HepG2 (cell line): ENCODE data around the gene SRSF6. TPM values are rescaled to one million over a fixed set of nuclear protein-coding genes. Genes with fewer than 3 reads are reported as not detected.

Experiments used
- CC2D1A ChIP-seq: sonication (generic); formaldehyde crosslinking; IDR thresholded peaks from 2 replicates; pipeline ENCODE4 v1.8.1; 2023; ENCODE audit warnings: mild to moderate bottlenecking, missing genetic modification reagents
- CHD4 ChIP-seq: fragments of 200-600 bp; sonication (generic); IDR thresholded peaks from 2 replicates; pipeline ENCODE4 v1.7.0; 2017; ENCODE audit warnings: mild to moderate bottlenecking, low read length, borderline replicate concordance
- ELF1 ChIP-seq: sonication (generic); formaldehyde crosslinking; IDR thresholded peaks from 2 replicates; pipeline ENCODE4 v1.4.0; 2020; ENCODE audit warnings: missing genetic modification reagents
- KLF9 ChIP-seq: IDR thresholded peaks from 2 replicates; pipeline ENCODE4 v1.6.1; 2016; ENCODE audit warnings: low read depth
- NFIB ChIP-seq: sonication (generic); formaldehyde crosslinking; IDR thresholded peaks from 2 replicates; pipeline ENCODE4 v1.9.0; 2021; ENCODE audit warnings: missing genetic modification reagents, mild to moderate bottlenecking, borderline replicate concordance
- PAF1 ChIP-seq: IDR thresholded peaks from 2 replicates; pipeline ENCODE4 v1.6.1; 2016; ENCODE audit warnings: missing genetic modification reagents, missing compliant biosample characterization
- POLR2AphosphoS5 ChIP-seq: IDR thresholded peaks from 2 replicates; pipeline ENCODE4 v1.6.1; 2012; ENCODE audit warnings: low read depth, low read length
- XBP1 ChIP-seq: sonication (generic); formaldehyde crosslinking; IDR thresholded peaks from 2 replicates; pipeline ENCODE4 v1.5.0; 2020; ENCODE audit warnings: missing genetic modification reagents
- ZNF34 ChIP-seq: sonication (generic); formaldehyde crosslinking; IDR thresholded peaks from 2 replicates; pipeline ENCODE4 v1.4.0; 2020; ENCODE audit warnings: mild to moderate bottlenecking, missing genetic modification reagents, borderline replicate concordance
- ZNF816 ChIP-seq: sonication (generic); formaldehyde crosslinking; IDR thresholded peaks from 2 replicates; pipeline ENCODE4 v1.8.0; 2022; ENCODE audit warnings: missing genetic modification reagents, mild to moderate bottlenecking, borderline replicate concordance
- polyA plus RNA-seq, 8 experiments: library from polyadenylated mRNA; depleted of rRNA in 3 of 8; stranded (reverse) in 7 of 8; unstranded in 1 of 8; fragments of >200 nt; fragmentation: Illumina TruSeq in 4 of 8; extraction: Trizol in 4 of 8; gene quantifications; 2 replicates each; pipeline versions ENCODE4 v1.2.1 to v1.2.3, GENCODE V29; 2011 to 2016; ENCODE audit warnings: low read depth in 4 of 8, missing spikeins in 1 of 8, mixed read lengths in 1 of 8; ENCODE audit not compliant: insufficient read depth in 1 of 8
- total RNA-seq, 5 experiments: library from RNA; depleted of rRNA; stranded (reverse); fragments of >200 nt; fragmentation: Illumina TruSeq; extraction: Trizol; gene quantifications; 2 replicates each; pipeline ENCODE4 v1.2.3, GENCODE V29; 2016; ENCODE audit warnings: low read depth in 1 of 5
- TF ChIP-seq, protein P1 (sequence below): sonication (generic); formaldehyde crosslinking; IDR thresholded peaks from 2 replicates; pipeline ENCODE4 v1.5.0; 2020; ENCODE audit warnings: mild to moderate bottlenecking, missing genetic modification reagents, borderline replicate concordance
- TF ChIP-seq, protein P2 (sequence below): sonication (generic); formaldehyde crosslinking; IDR thresholded peaks from 2 replicates; pipeline ENCODE4 v1.8.0; 2022; ENCODE audit warnings: missing genetic modification reagents, mild to moderate bottlenecking, inconsistent platforms, borderline replicate concordance
- TF ChIP-seq, protein P3 (sequence below): sonication (generic); formaldehyde crosslinking; IDR thresholded peaks from 2 replicates; pipeline ENCODE4 v1.8.0; 2022; ENCODE audit warnings: missing genetic modification reagents, mild to moderate bottlenecking, borderline replicate concordance
- TF ChIP-seq, protein P4 (sequence below): sonication (generic); formaldehyde crosslinking; IDR thresholded peaks from 2 replicates; pipeline ENCODE4 v1.4.0; 2020; ENCODE audit warnings: missing genetic modification reagents, mild to moderate bottlenecking, borderline replicate concordance

SRSF6 gene
- total and polyA plus RNA-seq, 2 of the 13 experiments (the other 11 are each of a cell fraction or from before 2014, with no cell fraction given) = 156 to 194 TPM

DNA sequence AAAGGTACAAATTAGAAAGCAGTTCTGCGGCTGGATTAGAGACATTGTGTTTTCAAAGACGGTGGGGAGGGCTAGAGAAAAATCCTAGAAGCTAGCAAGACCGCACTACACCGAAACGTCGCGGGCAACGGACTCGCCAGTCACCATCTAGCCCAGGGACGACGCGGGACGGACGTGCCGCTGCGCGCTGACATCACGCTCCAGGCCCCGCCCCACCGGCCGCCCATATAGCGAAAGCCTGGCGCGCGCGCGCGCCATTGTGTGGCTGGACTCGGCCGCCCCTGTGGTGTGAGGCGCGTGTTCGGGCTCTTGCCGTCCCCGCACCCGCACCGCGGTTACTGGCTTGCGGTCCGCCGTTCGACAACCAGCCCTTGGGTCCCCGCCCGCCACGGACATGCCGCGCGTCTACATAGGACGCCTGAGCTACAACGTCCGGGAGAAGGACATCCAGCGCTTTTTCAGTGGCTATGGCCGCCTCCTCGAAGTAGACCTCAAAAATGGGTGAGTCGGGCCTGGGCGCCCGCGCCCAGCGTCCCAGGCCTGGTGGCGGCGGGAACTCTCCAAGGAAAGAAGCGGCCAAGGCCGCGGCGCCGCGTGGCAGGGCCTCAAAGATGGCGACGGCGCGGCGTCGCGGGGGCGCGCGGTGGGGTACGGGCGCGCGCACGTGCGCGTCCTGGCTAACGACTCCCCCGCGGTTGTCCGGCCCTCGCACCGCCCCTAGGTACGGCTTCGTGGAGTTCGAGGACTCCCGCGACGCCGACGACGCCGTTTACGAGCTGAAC, at the start of gene SRSF6 (continued):
- TF ChIP-seq KLF9 (CRISPR knock-in tag) = peak; percentile 91
- TF ChIP-seq CC2D1A (CRISPR knock-in tag) = no peak
- peak; percentile 99 for TF ChIP-seq ZNF816 (CRISPR knock-in tag)
- TF ChIP-seq, protein P1, sequence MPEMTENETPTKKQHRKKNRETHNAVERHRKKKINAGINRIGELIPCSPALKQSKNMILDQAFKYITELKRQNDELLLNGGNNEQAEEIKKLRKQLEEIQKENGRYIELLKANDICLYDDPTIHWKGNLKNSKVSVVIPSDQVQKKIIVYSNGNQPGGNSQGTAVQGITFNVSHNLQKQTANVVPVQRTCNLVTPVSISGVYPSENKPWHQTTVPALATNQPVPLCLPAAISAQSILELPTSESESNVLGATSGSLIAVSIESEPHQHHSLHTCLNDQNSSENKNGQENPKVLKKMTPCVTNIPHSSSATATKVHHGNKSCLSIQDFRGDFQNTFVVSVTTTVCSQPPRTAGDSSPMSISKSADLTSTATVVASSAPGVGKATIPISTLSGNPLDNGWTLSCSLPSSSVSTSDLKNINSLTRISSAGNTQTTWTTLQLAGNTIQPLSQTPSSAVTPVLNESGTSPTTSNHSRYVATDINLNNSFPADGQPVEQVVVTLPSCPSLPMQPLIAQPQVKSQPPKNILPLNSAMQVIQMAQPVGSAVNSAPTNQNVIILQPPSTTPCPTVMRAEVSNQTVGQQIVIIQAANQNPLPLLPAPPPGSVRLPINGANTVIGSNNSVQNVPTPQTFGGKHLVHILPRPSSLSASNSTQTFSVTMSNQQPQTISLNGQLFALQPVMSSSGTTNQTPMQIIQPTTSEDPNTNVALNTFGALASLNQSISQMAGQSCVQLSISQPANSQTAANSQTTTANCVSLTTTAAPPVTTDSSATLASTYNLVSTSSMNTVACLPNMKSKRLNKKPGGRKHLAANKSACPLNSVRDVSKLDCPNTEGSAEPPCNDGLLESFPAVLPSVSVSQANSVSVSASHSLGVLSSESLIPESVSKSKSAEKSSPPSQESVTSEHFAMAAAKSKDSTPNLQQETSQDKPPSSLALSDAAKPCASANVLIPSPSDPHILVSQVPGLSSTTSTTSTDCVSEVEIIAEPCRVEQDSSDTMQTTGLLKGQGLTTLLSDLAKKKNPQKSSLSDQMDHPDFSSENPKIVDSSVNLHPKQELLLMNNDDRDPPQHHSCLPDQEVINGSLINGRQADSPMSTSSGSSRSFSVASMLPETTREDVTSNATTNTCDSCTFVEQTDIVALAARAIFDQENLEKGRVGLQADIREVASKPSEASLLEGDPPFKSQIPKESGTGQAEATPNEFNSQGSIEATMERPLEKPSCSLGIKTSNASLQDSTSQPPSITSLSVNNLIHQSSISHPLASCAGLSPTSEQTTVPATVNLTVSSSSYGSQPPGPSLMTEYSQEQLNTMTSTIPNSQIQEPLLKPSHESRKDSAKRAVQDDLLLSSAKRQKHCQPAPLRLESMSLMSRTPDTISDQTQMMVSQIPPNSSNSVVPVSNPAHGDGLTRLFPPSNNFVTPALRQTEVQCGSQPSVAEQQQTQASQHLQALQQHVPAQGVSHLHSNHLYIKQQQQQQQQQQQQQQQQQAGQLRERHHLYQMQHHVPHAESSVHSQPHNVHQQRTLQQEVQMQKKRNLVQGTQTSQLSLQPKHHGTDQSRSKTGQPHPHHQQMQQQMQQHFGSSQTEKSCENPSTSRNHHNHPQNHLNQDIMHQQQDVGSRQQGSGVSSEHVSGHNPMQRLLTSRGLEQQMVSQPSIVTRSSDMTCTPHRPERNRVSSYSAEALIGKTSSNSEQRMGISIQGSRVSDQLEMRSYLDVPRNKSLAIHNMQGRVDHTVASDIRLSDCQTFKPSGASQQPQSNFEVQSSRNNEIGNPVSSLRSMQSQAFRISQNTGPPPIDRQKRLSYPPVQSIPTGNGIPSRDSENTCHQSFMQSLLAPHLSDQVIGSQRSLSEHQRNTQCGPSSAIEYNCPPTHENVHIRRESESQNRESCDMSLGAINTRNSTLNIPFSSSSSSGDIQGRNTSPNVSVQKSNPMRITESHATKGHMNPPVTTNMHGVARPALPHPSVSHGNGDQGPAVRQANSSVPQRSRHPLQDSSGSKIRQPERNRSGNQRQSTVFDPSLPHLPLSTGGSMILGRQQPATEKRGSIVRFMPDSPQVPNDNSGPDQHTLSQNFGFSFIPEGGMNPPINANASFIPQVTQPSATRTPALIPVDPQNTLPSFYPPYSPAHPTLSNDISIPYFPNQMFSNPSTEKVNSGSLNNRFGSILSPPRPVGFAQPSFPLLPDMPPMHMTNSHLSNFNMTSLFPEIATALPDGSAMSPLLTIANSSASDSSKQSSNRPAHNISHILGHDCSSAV (CRISPR knock-in tag) = 0 out of 2 replicates have a peak, but pooled peaks have one; percentile 30
- TF ChIP-seq, protein P2, sequence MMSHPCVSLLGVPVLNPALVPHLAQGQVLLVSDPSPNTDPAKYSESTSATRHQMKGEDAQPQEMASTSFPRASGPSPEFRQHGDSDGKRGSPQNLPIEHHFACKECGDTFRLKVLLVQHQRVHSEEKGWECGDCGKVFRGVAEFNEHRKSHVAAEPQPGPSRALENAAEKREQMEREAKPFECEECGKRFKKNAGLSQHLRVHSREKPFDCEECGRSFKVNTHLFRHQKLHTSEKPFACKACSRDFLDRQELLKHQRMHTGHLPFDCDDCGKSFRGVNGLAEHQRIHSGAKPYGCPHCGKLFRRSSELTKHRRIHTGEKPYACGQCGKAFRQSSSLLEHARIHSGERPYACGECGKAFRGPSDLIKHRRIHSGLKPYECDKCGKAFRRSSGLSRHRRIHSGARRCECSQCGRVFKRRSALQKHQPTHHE (CRISPR knock-in tag) = peak; percentile 72; the same call in 1 of the 2 replicates
- peak; percentile 94 for TF ChIP-seq XBP1 (CRISPR knock-in tag)
- no peak; the same call in 1 of the 2 replicates for TF ChIP-seq PAF1 (CRISPR knock-in tag)
- no peak for TF ChIP-seq CHD4
- peak; percentile 99 for TF ChIP-seq POLR2AphosphoS5
- TF ChIP-seq, protein P3, sequence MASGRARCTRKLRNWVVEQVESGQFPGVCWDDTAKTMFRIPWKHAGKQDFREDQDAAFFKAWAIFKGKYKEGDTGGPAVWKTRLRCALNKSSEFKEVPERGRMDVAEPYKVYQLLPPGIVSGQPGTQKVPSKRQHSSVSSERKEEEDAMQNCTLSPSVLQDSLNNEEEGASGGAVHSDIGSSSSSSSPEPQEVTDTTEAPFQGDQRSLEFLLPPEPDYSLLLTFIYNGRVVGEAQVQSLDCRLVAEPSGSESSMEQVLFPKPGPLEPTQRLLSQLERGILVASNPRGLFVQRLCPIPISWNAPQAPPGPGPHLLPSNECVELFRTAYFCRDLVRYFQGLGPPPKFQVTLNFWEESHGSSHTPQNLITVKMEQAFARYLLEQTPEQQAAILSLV (CRISPR knock-in tag) = peak; percentile 99
- TF ChIP-seq, protein P4, sequence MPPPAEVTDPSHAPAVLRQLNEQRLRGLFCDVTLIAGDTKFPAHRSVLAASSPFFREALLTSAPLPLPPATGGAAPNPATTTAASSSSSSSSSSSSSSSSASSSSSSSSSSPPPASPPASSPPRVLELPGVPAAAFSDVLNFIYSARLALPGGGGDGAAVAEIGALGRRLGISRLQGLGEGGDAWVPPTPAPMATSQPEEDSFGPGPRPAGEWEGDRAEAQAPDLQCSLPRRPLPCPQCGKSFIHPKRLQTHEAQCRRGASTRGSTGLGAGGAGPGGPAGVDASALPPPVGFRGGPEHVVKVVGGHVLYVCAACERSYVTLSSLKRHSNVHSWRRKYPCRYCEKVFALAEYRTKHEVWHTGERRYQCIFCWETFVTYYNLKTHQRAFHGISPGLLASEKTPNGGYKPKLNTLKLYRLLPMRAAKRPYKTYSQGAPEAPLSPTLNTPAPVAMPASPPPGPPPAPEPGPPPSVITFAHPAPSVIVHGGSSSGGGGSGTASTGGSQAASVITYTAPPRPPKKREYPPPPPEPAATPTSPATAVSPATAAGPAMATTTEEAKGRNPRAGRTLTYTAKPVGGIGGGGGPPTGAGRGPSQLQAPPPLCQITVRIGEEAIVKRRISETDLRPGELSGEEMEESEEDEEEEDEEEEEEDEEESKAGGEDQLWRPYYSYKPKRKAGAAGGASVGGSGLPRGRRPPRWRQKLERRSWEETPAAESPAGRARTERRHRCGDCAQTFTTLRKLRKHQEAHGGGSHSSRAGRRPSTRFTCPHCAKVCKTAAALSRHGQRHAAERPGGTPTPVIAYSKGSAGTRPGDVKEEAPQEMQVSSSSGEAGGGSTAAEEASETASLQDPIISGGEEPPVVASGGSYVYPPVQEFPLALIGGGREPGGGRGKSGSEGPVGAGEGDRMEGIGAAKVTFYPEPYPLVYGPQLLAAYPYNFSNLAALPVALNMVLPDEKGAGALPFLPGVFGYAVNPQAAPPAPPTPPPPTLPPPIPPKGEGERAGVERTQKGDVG (CRISPR knock-in tag) = no peak; the same call in none of the 2 replicates
- no peak for TF ChIP-seq ELF1 (CRISPR knock-in tag)
- 0 out of 2 replicates have a peak, but pooled peaks have one; percentile 62 for TF ChIP-seq ZNF34 (CRISPR knock-in tag)
- TF ChIP-seq NFIB (CRISPR knock-in tag) = no peak
